SJSA1 (cell line): Measurements from ENCODE around the gene CUL4B. TPM values are rescaled to one million over a fixed set of nuclear protein-coding genes. Genes with fewer than 3 reads are reported as not detected.
"Not testable (repeated sequence)": the region's sequence is repeated elsewhere in the genome, so short reads cannot be mapped to it uniquely, and the experiment has no call there.

ENCODE experiments used
- DNase-seq, 2 experiments: peaks; one replicate each; pipeline ENCODE4 v3.0.0-alpha.2; 2015 to 2020; ENCODE audit warnings: low spot score in 2 of 2, low read depth in 1 of 2
- H3K27ac ChIP-seq: fragments of 250-450 bp; sonication (Bioruptor Pico); 2 replicates; pipeline ENCODE4 v1.5.1; 2020; ENCODE audit warnings: mild to moderate bottlenecking, moderate library complexity
- H3K27me3 ChIP-seq: fragments of 250-450 bp; sonication (Bioruptor Pico); replicated peaks from 2 replicates; pipeline ENCODE4 v1.5.1; 2020; ENCODE audit warnings: mild to moderate bottlenecking, moderate library complexity
- H3K36me3 ChIP-seq: fragments of 250-450 bp; sonication (Bioruptor Pico); 2 replicates; pipeline ENCODE4 v1.5.1; 2020; ENCODE audit warnings: mild to moderate bottlenecking
- H3K4me1 ChIP-seq: fragments of 250-450 bp; sonication (Bioruptor Pico); replicated peaks from 2 replicates; pipeline ENCODE4 v1.6.1; 2021; ENCODE audit warnings: mild to moderate bottlenecking
- H3K4me3 ChIP-seq: fragments of 250-450 bp; sonication (Bioruptor Pico); 2 replicates; pipeline ENCODE4 v1.5.1; 2020; ENCODE audit warnings: mild to moderate bottlenecking
- H3K9me3 ChIP-seq: fragments of 250-450 bp; sonication (Bioruptor Pico); replicated peaks from 2 replicates; pipeline ENCODE4 v1.5.1; 2020; ENCODE audit warnings: mild to moderate bottlenecking
- total RNA-seq: library from RNA; depleted of rRNA; stranded (reverse); fragments of >200 nt; shearing (Covaris generic); gene quantifications from 2 replicates; pipeline ENCODE4 v1.2.3, GENCODE V29; 2014; rRNA removed

The CUL4B gene
- 26.3 and 31.4 TPM in 2 replicates for total RNA-seq

- DNase-seq = peak; percentile 76 to 92
- H3K27me3 ChIP-seq = no peaks in the 10 kb centered on the region
- H3K27ac ChIP-seq = peak within 1 kb of the TSS; percentile 99
- H3K4me1 ChIP-seq = 0 out of 2 replicates have a peak, but pooled peaks cover 8% of the 10 kb centered on the region
- H3K9me3 ChIP-seq = no peaks in the 10 kb centered on the region
- H3K4me3 ChIP-seq = peak within 1 kb of the TSS; percentile 64
- H3K36me3 ChIP-seq = peaks cover 17% of the 10 kb centered on the region
These were observed at the start of gene CUL4B for GRCh38 chrX:120560842-120561633. Gene CUL4B, minus strand, starts transcription at chrX:120560962. Its CDS starts 324 bp downstream, at chrX:120560638.

- Histone ChIP-seq H3K9me3 (no peaks in the 10 kb centered on the region), H3K4me1 (no peaks in the 10 kb centered on the region), H3K27ac (peak overlapping the region; percentile 94), H3K36me3 (peaks cover 17% of the 10 kb centered on the region), H3K4me3 (peak overlapping the region; percentile 53), H3K27me3 (no peaks in the 10 kb centered on the region)
- peak in 1 of 2 experiments; percentile 41 for DNase-seq
These were observed 43.6 kb upstream of the CUL4B start for GRCh38 chrX:120604361-120604782.

- H3K27ac ChIP-seq = peak within 1 kb of the TSS; percentile 94
- H3K4me3 ChIP-seq = peak within 1 kb of the TSS; percentile 53
- peaks cover 17% of the 10 kb centered on the region for H3K36me3 ChIP-seq
- peak; percentile 86 to 92 for DNase-seq
- H3K9me3 ChIP-seq = no peaks in the 10 kb centered on the region
- no peaks in the 10 kb centered on the region for H3K27me3 ChIP-seq
- no peaks in the 10 kb centered on the region for H3K4me1 ChIP-seq
These were observed 43.1 kb upstream of the CUL4B start, which contains the start of gene MCTS1 for GRCh38 chrX:120603707-120604360. Gene MCTS1, plus strand, starts transcription at chrX:120604101. Its CDS starts 136 bp downstream, at chrX:120604237.

- Histone ChIP-seq H3K4me3 (no peak overlapping the region), H3K27me3 (no peaks in the 10 kb centered on the region), H3K36me3 (no peaks in the 10 kb centered on the region), H3K4me1 (no peaks in the 10 kb centered on the region), H3K9me3 (no peaks in the 10 kb centered on the region), H3K27ac (no peak overlapping the region)
- DNase-seq = no peak
These were observed 24.9 kb upstream of the CUL4B start for GRCh38 chrX:120585702-120586101.

- H3K27ac ChIP-seq = no peak overlapping the region
- H3K4me3 ChIP-seq = no peak overlapping the region
- H3K9me3 ChIP-seq = no peaks in the 10 kb centered on the region
- H3K4me1 ChIP-seq = no peaks in the 10 kb centered on the region
- no peak for DNase-seq
- H3K36me3 ChIP-seq = no peaks in the 10 kb centered on the region
- H3K27me3 ChIP-seq = no peaks in the 10 kb centered on the region
These were observed 14.8 kb upstream of the CUL4B start for GRCh38 chrX:120575379-120576114.

- H3K9me3 ChIP-seq, H3K36me3 ChIP-seq, H3K4me3 ChIP-seq, DNase-seq, H3K4me1 ChIP-seq, H3K27ac ChIP-seq, H3K27me3 ChIP-seq: not testable (repeated sequence)
These were observed 13.0 kb upstream of the CUL4B start for GRCh38 chrX:120573806-120574205.

GRCh38 chrX:120570011-120570600 is 9.3 kb upstream of the CUL4B start:
- Histone ChIP-seq H3K4me3 (no peak overlapping the region), H3K4me1 (no peaks in the 10 kb centered on the region), H3K27me3 (no peaks in the 10 kb centered on the region), H3K36me3 (no peaks in the 10 kb centered on the region), H3K27ac (no peak overlapping the region), H3K9me3 (no peaks in the 10 kb centered on the region)
- no peak for DNase-seq

- no peaks in the 10 kb centered on the region for H3K36me3 ChIP-seq
- no peak overlapping the region for H3K4me3 ChIP-seq
- DNase-seq = no peak
- H3K4me1 ChIP-seq = no peaks in the 10 kb centered on the region
- no peaks in the 10 kb centered on the region for H3K9me3 ChIP-seq
- H3K27ac ChIP-seq = no peak overlapping the region
- no peaks in the 10 kb centered on the region for H3K27me3 ChIP-seq
These were observed 7.8 kb upstream of the CUL4B start for GRCh38 chrX:120568609-120569008.

- H3K27me3 ChIP-seq = no peaks in the 10 kb centered on the region
- no peak overlapping the region for H3K27ac ChIP-seq
- no peak for DNase-seq
- no peaks in the 10 kb centered on the region for H3K9me3 ChIP-seq
- H3K4me3 ChIP-seq = no peak overlapping the region
- H3K4me1 ChIP-seq = no peaks in the 10 kb centered on the region
- no peaks in the 10 kb centered on the region for H3K36me3 ChIP-seq
These were observed 7.3 kb upstream of the CUL4B start for GRCh38 chrX:120568035-120568434.

GRCh38 chrX:120566817-120567216 is 6.1 kb upstream of the CUL4B start:
- Histone ChIP-seq H3K4me3 (no peak overlapping the region), H3K4me1 (0 out of 2 replicates have a peak, but pooled peaks cover 5% of the 10 kb centered on the region), H3K36me3 (no peaks in the 10 kb centered on the region), H3K9me3 (no peaks in the 10 kb centered on the region), H3K27me3 (no peaks in the 10 kb centered on the region), H3K27ac (no peak overlapping the region)
- no peak for DNase-seq

- Histone ChIP-seq H3K4me3 (no peak overlapping the region), H3K27me3 (no peaks in the 10 kb centered on the region), H3K4me1 (0 out of 2 replicates have a peak, but pooled peaks cover 5% of the 10 kb centered on the region), H3K9me3 (no peaks in the 10 kb centered on the region), H3K27ac (no peak overlapping the region), H3K36me3 (peaks cover 3% of the 10 kb centered on the region; the same call in 1 of the 2 replicates)
- no peak for DNase-seq
These were observed 4.2 kb upstream of the CUL4B start for GRCh38 chrX:120564925-120565324.

- Histone ChIP-seq H3K36me3 (peaks cover 8% of the 10 kb centered on the region), H3K9me3 (no peaks in the 10 kb centered on the region), H3K4me1 (0 out of 2 replicates have a peak, but pooled peaks cover 8% of the 10 kb centered on the region), H3K4me3 (no peak overlapping the region), H3K27ac (no peak overlapping the region; the same call in 1 of the 2 replicates), H3K27me3 (no peaks in the 10 kb centered on the region)
- no peak for DNase-seq
These were observed 1.8 kb upstream of the CUL4B start for GRCh38 chrX:120562569-120562926.
